ENCODE results near the gene ARMC7.
A peak's percentile ranks its signal among the peaks of the same experiment; 100 is the strongest.
"Not testable (repeated sequence)": the region's sequence is repeated elsewhere in the genome, so short reads cannot be mapped to it uniquely, and the experiment has no call there.

The ARMC7 gene

GRCh38 chr17:75129576-75129975 lies 19.8 kb downstream of the ARMC7 start:
- DNase-seq (ENCODE audit: low spot score) = no peak
- TF ChIP-seq CTCF (IDR thresholded peaks at IDR 0.05; ENCODE audit: borderline replicate concordance, control extremely low read depth, extremely low read depth, insufficient read depth, missing control alignments) = no peak
- in situ Hi-C loops (cut with MboI; ENCODE audit: low sequenced_read_pairs, unreplicated experiment) = no loop called here

- DNase-seq (ENCODE audit: low spot score) = no peak
- TF ChIP-seq CTCF (IDR thresholded peaks at IDR 0.05; ENCODE audit: borderline replicate concordance, control extremely low read depth, extremely low read depth, insufficient read depth, missing control alignments) = no peak
- in situ Hi-C loops (cut with MboI; ENCODE audit: low sequenced_read_pairs, unreplicated experiment) = no loop called here
Measured at GRCh38 chr17:75130059-75130631, 20.4 kb downstream of the ARMC7 start.

- peak; percentile 75 for TF ChIP-seq CTCF (IDR thresholded peaks at IDR 0.05; ENCODE audit: borderline replicate concordance, control extremely low read depth, extremely low read depth, insufficient read depth, missing control alignments)
- DNase-seq (ENCODE audit: low spot score) = peak; percentile 68
- in situ Hi-C loops (cut with MboI; ENCODE audit: low sequenced_read_pairs, unreplicated experiment) = no loop called here
Measured at GRCh38 chr17:75130632-75131277, 21.0 kb downstream of the ARMC7 start.

GRCh38 chr17:75131278-75132017 lies 21.7 kb downstream of the ARMC7 start, which contains the start of gene NT5C:
TSS of gene NT5C (minus strand) at chr17:75131742. CDS start at chr17:75131707, 35 bp downstream.
- peak; percentile 82 for TF ChIP-seq CTCF (IDR thresholded peaks at IDR 0.05; ENCODE audit: borderline replicate concordance, control extremely low read depth, extremely low read depth, insufficient read depth, missing control alignments)
- peak; percentile 95 for DNase-seq (ENCODE audit: low spot score)
- in situ Hi-C loops (cut with MboI; ENCODE audit: low sequenced_read_pairs, unreplicated experiment) = no loop called here

GRCh38 chr17:75132018-75133000 lies 22.5 kb downstream of the ARMC7 start:
- DNase-seq (ENCODE audit: low spot score); in situ Hi-C loops (cut with MboI; ENCODE audit: low sequenced_read_pairs, unreplicated experiment): not testable (repeated sequence)

GRCh38 chr17:75133001-75133400 lies 23.2 kb downstream of the ARMC7 start:
- no peak for TF ChIP-seq CTCF (IDR thresholded peaks at IDR 0.05; ENCODE audit: borderline replicate concordance, control extremely low read depth, extremely low read depth, insufficient read depth, missing control alignments)
- in situ Hi-C loops (cut with MboI; ENCODE audit: low sequenced_read_pairs, unreplicated experiment) = no loop called here
- DNase-seq (ENCODE audit: low spot score) = no peak

- in situ Hi-C loops (cut with MboI; ENCODE audit: low sequenced_read_pairs, unreplicated experiment); DNase-seq (ENCODE audit: low spot score): not testable (repeated sequence)
Measured at GRCh38 chr17:75133607-75134347, 24.0 kb downstream of the ARMC7 start.

Measured in GM13976 (cell line).